ENCODE data around the gene KLHL29.

KLHL29 gene

GRCh38 chr2:23708771-23709170 is 323.8 kb downstream of the KLHL29 start:
- no peak for TF ChIP-seq CTCF (IDR thresholded peaks at IDR 0.05; ENCODE audit: low read depth, low read length)
- Histone ChIP-seq H3K9me3 (no peaks in the 10 kb centered on the region), H3K36me3 (0 out of 2 replicates have a peak, but pooled peaks cover 3% of the 10 kb centered on the region), H3K4me3 (ENCODE audit: low read depth, low read length) (no peak overlapping the region), H3K27me3 (no peaks in the 10 kb centered on the region), H3K4me1 (no peaks in the 10 kb centered on the region)
- DNase-seq: no peak

GRCh38 chr2:23709311-23709710 is 324.3 kb downstream of the KLHL29 start:
- Histone ChIP-seq H3K36me3 (0 out of 2 replicates have a peak, but pooled peaks cover 3% of the 10 kb centered on the region), H3K27me3 (no peaks in the 10 kb centered on the region), H3K4me1 (no peaks in the 10 kb centered on the region), H3K9me3 (no peaks in the 10 kb centered on the region), H3K4me3 (ENCODE audit: low read depth, low read length) (no peak overlapping the region)
- no peak for TF ChIP-seq CTCF (IDR thresholded peaks at IDR 0.05; ENCODE audit: low read depth, low read length)
- DNase-seq: no peak

- Histone ChIP-seq H3K4me1 (no peaks in the 10 kb centered on the region), H3K4me3 (ENCODE audit: low read depth, low read length) (no peak overlapping the region), H3K36me3 (no peaks in the 10 kb centered on the region), H3K27me3 (no peaks in the 10 kb centered on the region), H3K9me3 (no peaks in the 10 kb centered on the region)
- TF ChIP-seq CTCF (IDR thresholded peaks at IDR 0.05; ENCODE audit: low read depth, low read length): no peak
- no peak for DNase-seq
Observed at GRCh38 chr2:23711979-23712755, 327.2 kb downstream of the KLHL29 start.

- Histone ChIP-seq H3K36me3 (no peaks in the 10 kb centered on the region), H3K9me3 (no peaks in the 10 kb centered on the region), H3K4me3 (ENCODE audit: low read depth, low read length) (no peak overlapping the region), H3K4me1 (no peaks in the 10 kb centered on the region), H3K27me3 (no peaks in the 10 kb centered on the region)
- no peak for TF ChIP-seq CTCF (IDR thresholded peaks at IDR 0.05; ENCODE audit: low read depth, low read length)
- DNase-seq: no peak
Observed at GRCh38 chr2:23712756-23713151, 327.8 kb downstream of the KLHL29 start.

- no peaks in the 10 kb centered on the region for H3K27me3 ChIP-seq
- no peaks in the 10 kb centered on the region for H3K4me1 ChIP-seq
- H3K4me3 ChIP-seq (ENCODE audit: low read depth, low read length): no peak overlapping the region
- no peaks in the 10 kb centered on the region for H3K36me3 ChIP-seq
- no peak for DNase-seq
- TF ChIP-seq CTCF (IDR thresholded peaks at IDR 0.05; ENCODE audit: low read depth, low read length): no peak
- no peaks in the 10 kb centered on the region for H3K9me3 ChIP-seq
Observed at GRCh38 chr2:23713351-23713750, 328.4 kb downstream of the KLHL29 start.

GRCh38 chr2:23718931-23719700 is 334.1 kb downstream of the KLHL29 start:
- no peaks in the 10 kb centered on the region for H3K36me3 ChIP-seq
- no peak overlapping the region for H3K4me3 ChIP-seq (ENCODE audit: low read depth, low read length)
- H3K4me1 ChIP-seq: peaks cover 5% of the 10 kb centered on the region
- DNase-seq: no peak
- no peaks in the 10 kb centered on the region for H3K27me3 ChIP-seq
- no peak for TF ChIP-seq CTCF (IDR thresholded peaks at IDR 0.05; ENCODE audit: low read depth, low read length)
- no peaks in the 10 kb centered on the region for H3K9me3 ChIP-seq
